ENCODE results near the gene TMEM101. TPM values are rescaled to one million over a fixed set of nuclear protein-coding genes. Genes with fewer than 3 reads are reported as not detected.
"Not testable (repeated sequence)": the region's sequence is repeated elsewhere in the genome, so short reads cannot be mapped to it uniquely, and the experiment has no call there.

The TMEM101 gene
- total and polyA plus RNA-seq, 2 experiments from 2014 or later = 25.0 to 45.4 TPM

- H3K27ac ChIP-seq = no peak overlapping the region
- H3K9me3 ChIP-seq (ENCODE audit: low read depth) = no peaks in the 10 kb centered on the region
- H3K4me2 ChIP-seq (ENCODE audit: unreplicated experiment) = no peak overlapping the region
- H3K9me2 ChIP-seq (ENCODE audit: insufficient read depth) = no peaks in the 10 kb centered on the region
- peaks cover 18% of the 10 kb centered on the region for H3K4me1 ChIP-seq (ENCODE audit: insufficient read depth)
- in situ Hi-C loops (cut with MboI) = no loop called here
- peaks cover 40% of the 10 kb centered on the region for H3K36me3 ChIP-seq (ENCODE audit: low read depth)
- no peak overlapping the region for H3K9ac ChIP-seq
- H3K27me3 ChIP-seq (replicated peaks; ENCODE audit: insufficient read depth) = no peaks in the 10 kb centered on the region
- H2AFZ ChIP-seq = no peak overlapping the region
- H4K20me1 ChIP-seq (ENCODE audit: insufficient read depth) = no peaks in the 10 kb centered on the region
- H3K79me2 ChIP-seq (ENCODE audit: insufficient read depth) = peaks cover 100% of the 10 kb centered on the region
- H3F3A ChIP-seq (ENCODE audit: insufficient read depth) = peaks cover 36% of the 10 kb centered on the region
- 87 to 90% methylated on average over 14 of the region's 14 CpGs for WGBS, 2 experiments (ENCODE audit: low coverage in 1 of 2, low lambda C conversion rate in 2 of 2, missing lambda C conversion rate in 2 of 2)
- no peak overlapping the region for H3K4me3 ChIP-seq
- TF ChIP-seq EZH2phosphoT487 (IDR thresholded peaks at IDR 0.05; ENCODE audit: insufficient read depth, low read depth) (no peak), EZH2 (IDR thresholded peaks at IDR 0.05; ENCODE audit: insufficient read depth, poor library complexity, severe bottlenecking) (no peak)
- DNase-seq = no peak
These were observed 44.5 kb upstream of the TMEM101 start for GRCh38 chr17:44059101-44059892.

- TF ChIP-seq EZH2phosphoT487 (IDR thresholded peaks at IDR 0.05; ENCODE audit: insufficient read depth, low read depth) (no peak), EZH2 (IDR thresholded peaks at IDR 0.05; ENCODE audit: insufficient read depth, poor library complexity, severe bottlenecking) (no peak)
- H3F3A ChIP-seq (ENCODE audit: insufficient read depth) = no peaks in the 10 kb centered on the region; the same call in 1 of the 2 replicates
- H3K9ac ChIP-seq = no peak overlapping the region
- H3K27me3 ChIP-seq (replicated peaks; ENCODE audit: insufficient read depth) = no peaks in the 10 kb centered on the region
- H3K27ac ChIP-seq = no peak overlapping the region
- 75 to 86% methylated on average over 3 of the region's 3 CpGs for WGBS, 2 experiments (ENCODE audit: low coverage in 1 of 2, low lambda C conversion rate in 2 of 2, missing lambda C conversion rate in 2 of 2)
- H3K9me2 ChIP-seq (ENCODE audit: insufficient read depth) = no peaks in the 10 kb centered on the region
- no peak for DNase-seq
- H4K20me1 ChIP-seq (ENCODE audit: insufficient read depth) = 0 out of 2 replicates have a peak, but pooled peaks cover 4% of the 10 kb centered on the region
- no peaks in the 10 kb centered on the region for H3K4me1 ChIP-seq (ENCODE audit: insufficient read depth)
- peaks cover 100% of the 10 kb centered on the region for H3K79me2 ChIP-seq (ENCODE audit: insufficient read depth)
- H3K36me3 ChIP-seq (ENCODE audit: low read depth) = peaks cover 38% of the 10 kb centered on the region
- H2AFZ ChIP-seq = no peak overlapping the region
- H3K4me2 ChIP-seq (ENCODE audit: unreplicated experiment) = no peak overlapping the region
- H3K9me3 ChIP-seq (ENCODE audit: low read depth) = no peaks in the 10 kb centered on the region
- in situ Hi-C loops (cut with MboI) = no loop called here
- no peak overlapping the region for H3K4me3 ChIP-seq
These were observed 38.5 kb upstream of the TMEM101 start for GRCh38 chr17:44053125-44053872.

GRCh38 chr17:44049294-44050060 lies 34.7 kb upstream of the TMEM101 start:
- no peak overlapping the region for H3K27ac ChIP-seq
- H3F3A ChIP-seq (ENCODE audit: insufficient read depth) = peaks cover 18% of the 10 kb centered on the region
- H3K9me3 ChIP-seq (ENCODE audit: low read depth) = no peaks in the 10 kb centered on the region
- no peak overlapping the region for H2AFZ ChIP-seq
- no peak overlapping the region for H3K4me2 ChIP-seq (ENCODE audit: unreplicated experiment)
- no peaks in the 10 kb centered on the region for H3K27me3 ChIP-seq (replicated peaks; ENCODE audit: insufficient read depth)
- no peak overlapping the region for H3K9ac ChIP-seq
- in situ Hi-C loops (cut with MboI) = no loop called here
- peaks cover 49% of the 10 kb centered on the region for H3K36me3 ChIP-seq (ENCODE audit: low read depth)
- H4K20me1 ChIP-seq (ENCODE audit: insufficient read depth) = peaks cover 10% of the 10 kb centered on the region; the same call in 1 of the 2 replicates
- no peak for DNase-seq
- peaks cover 99% of the 10 kb centered on the region for H3K79me2 ChIP-seq (ENCODE audit: insufficient read depth)
- H3K9me2 ChIP-seq (ENCODE audit: insufficient read depth) = no peaks in the 10 kb centered on the region
- peaks cover 13% of the 10 kb centered on the region for H3K4me1 ChIP-seq (ENCODE audit: insufficient read depth)
- WGBS, 2 experiments (ENCODE audit: low coverage in 1 of 2, low lambda C conversion rate in 2 of 2, missing lambda C conversion rate in 2 of 2) = 89 to 95% methylated on average over 9 of the region's 9 CpGs
- TF ChIP-seq EZH2phosphoT487 (IDR thresholded peaks at IDR 0.05; ENCODE audit: insufficient read depth, low read depth) = no peak
- TF ChIP-seq EZH2 (IDR thresholded peaks at IDR 0.05; ENCODE audit: insufficient read depth, poor library complexity, severe bottlenecking) = no peak
- no peak overlapping the region for H3K4me3 ChIP-seq

- H3K27ac ChIP-seq; H3K9me2 ChIP-seq (ENCODE audit: insufficient read depth); H3K9me3 ChIP-seq (ENCODE audit: low read depth); in situ Hi-C loops (cut with MboI); DNase-seq; H2AFZ ChIP-seq; H3K4me2 ChIP-seq (ENCODE audit: unreplicated experiment); H3K9ac ChIP-seq; H3K27me3 ChIP-seq (replicated peaks; ENCODE audit: insufficient read depth); H3K4me3 ChIP-seq: not testable (repeated sequence)
- H3K36me3 ChIP-seq (ENCODE audit: low read depth) = peaks cover 33% of the 10 kb centered on the region
- peaks cover 94% of the 10 kb centered on the region for H3K79me2 ChIP-seq (ENCODE audit: insufficient read depth)
- H3K4me1 ChIP-seq (ENCODE audit: insufficient read depth) = peaks cover 31% of the 10 kb centered on the region
- peaks cover 39% of the 10 kb centered on the region for H3F3A ChIP-seq (ENCODE audit: insufficient read depth)
- 95 to 99% methylated on average over 7 of the region's 7 CpGs for WGBS, 2 experiments (ENCODE audit: low coverage in 1 of 2, low lambda C conversion rate in 2 of 2, missing lambda C conversion rate in 2 of 2)
- peaks cover 11% of the 10 kb centered on the region for H4K20me1 ChIP-seq (ENCODE audit: insufficient read depth)
These were observed 32.1 kb upstream of the TMEM101 start for GRCh38 chr17:44046893-44047292.
